Esophagus squamous epithelium (tissue), 5 donors: ENCODE measurements around the gene BBLN. TPM values are rescaled to one million over a fixed set of nuclear protein-coding genes. Genes with fewer than 3 reads are reported as not detected.

Experiments used
- DNase-seq: peaks from one replicate; lab custom pipeline; 2025; lab: John Stamatoyannopoulos, UW
- H3K27ac ChIP-seq, 4 donors: fragments of 200-600 bp; sonication (generic); one replicate each; pipeline ENCODE4 v1.5.1; 2016 to 2019; ENCODE audit warnings: mild to moderate bottlenecking in 1 of 4
- H3K27me3 ChIP-seq, 4 donors: fragments of 200-600 bp; sonication (generic); 1 replicate in 3 of 4; 2 replicates in 1 of 4; pipeline versions ENCODE4 v1.5.1 to v1.6.0; 2017 to 2021; ENCODE audit warnings: antibody characterized with exemption in 1 of 4
- H3K36me3 ChIP-seq, 3 donors: fragments of 200-600 bp; sonication (generic); one replicate each; pipeline ENCODE4 v1.5.1; 2016 to 2019
- H3K4me1 ChIP-seq, 3 donors: fragments of 200-600 bp; sonication (generic); one replicate each; pipeline ENCODE4 v1.5.1; 2017 to 2019
- H3K4me3 ChIP-seq, 4 donors: fragments of 200-600 bp; sonication (generic); 1 replicate in 3 of 4; 2 replicates in 1 of 4; pipeline ENCODE4 v1.5.1; 2016 to 2019; ENCODE audit warnings: mild to moderate bottlenecking in 2 of 4, moderate library complexity in 1 of 4
- H3K9me3 ChIP-seq, 3 donors: fragments of 200-600 bp; sonication (generic); one replicate each; pipeline ENCODE4 v1.5.1; 2016 to 2019
- CTCF ChIP-seq, 6 experiments: fragments of 450-650 bp in 4 of 6; fragments of 200-600 bp in 2 of 6; sonication (generic) in 2 of 6; IDR thresholded peaks; one replicate each; pipeline ENCODE4 v1.5.1; 2016 to 2019; ENCODE audit warnings: antibody characterized with exemption in 6 of 6, mild to moderate bottlenecking in 4 of 6, moderate library complexity in 4 of 6
- POLR2A ChIP-seq, 4 donors: fragments of 450-650 bp; IDR thresholded peaks; one replicate each; pipeline ENCODE4 v1.6.1; 2017; ENCODE audit warnings: antibody characterized with exemption in 4 of 4, mild to moderate bottlenecking in 4 of 4, moderate library complexity in 3 of 4
- WGBS, 2 donors: methylation state at CpG; one replicate each; pipeline ENCODE4 v1.1.5; 2018; 5-methylcytosine and 5-hydroxymethylcytosine counted together
- intact Hi-C: fragments of 100-400 bp; cut with DNase I; formaldehyde crosslinking; loops from one replicate; pipeline ENCODE4 v1.15.0; 2022
- total RNA-seq, 4 donors: library from RNA; depleted of rRNA; stranded (reverse); fragments of >200 nt; gene quantifications; one replicate each; pipeline ENCODE4 v1.1.0, GENCODE V29; 2016
- donor health status: DM: yes; HTN: yes; CAD: no.

The BBLN gene
- total RNA-seq, 4 donors from 2014 or later = 124 to 214 (median 162) TPM

GRCh38 chr9:128124873-128125579 lies 35.0 kb upstream of the BBLN start:
- Histone ChIP-seq H3K36me3 (peaks cover 9 to 48% (median 32%) of the 10 kb centered on the region in 3 donors), H3K4me3 (no peak overlapping the region), H3K27ac (no peak overlapping the region), H3K9me3 (no peaks in the 10 kb centered on the region), H3K27me3 (no peaks in the 10 kb centered on the region), H3K4me1 (peaks cover 25 to 47% (median 27%) of the 10 kb centered on the region in 3 donors)
- intact Hi-C loops = no loop called here
- 54 to 74% methylated on average over 3 to 7 of the region's 16 CpGs for WGBS, 2 donors
- TF ChIP-seq POLR2A (IDR thresholded peaks at IDR 0.05) = no peak
- TF ChIP-seq CTCF (IDR thresholded peaks at IDR 0.05) = peak; percentile 41 to 75 (median 54)
- no peak for DNase-seq

- H3K27me3 ChIP-seq = no peaks in the 10 kb centered on the region
- H3K27ac ChIP-seq = peak overlapping the region in 2 of 4 donors; percentile 33 to 39
- no peak for DNase-seq
- no peak for TF ChIP-seq POLR2A (IDR thresholded peaks at IDR 0.05)
- TF ChIP-seq CTCF (IDR thresholded peaks at IDR 0.05) = no peak
- H3K4me3 ChIP-seq = peak overlapping the region in 3 of 4 donors; percentile 82 to 99 (median 93)
- intact Hi-C loops = no loop called here
- no peaks in the 10 kb centered on the region for H3K9me3 ChIP-seq
- H3K4me1 ChIP-seq = peaks cover 25 to 47% (median 27%) of the 10 kb centered on the region in 3 donors
- H3K36me3 ChIP-seq = peaks cover 9 to 41% (median 32%) of the 10 kb centered on the region in 3 donors
- WGBS, 2 donors = 30 to 44% methylated on average over 6 to 9 of the region's 10 CpGs
Measured at GRCh38 chr9:128125580-128126354, 34.3 kb upstream of the BBLN start.

GRCh38 chr9:128127568-128127989 lies 32.5 kb upstream of the BBLN start, which contains the start of gene PTGES2:
PTGES2 (minus strand) TSS chr9:128127729; CDS start chr9:128127717, 12 bp downstream.
- Histone ChIP-seq H3K36me3 (peaks cover 4 to 22% (median 21%) of the 10 kb centered on the region in 3 donors), H3K27me3 (peaks cover 0 to 8% (median 0%) of the 10 kb centered on the region in 4 donors), H3K9me3 (no peaks in the 10 kb centered on the region), H3K27ac (peak within 1 kb of the TSS; percentile 88 to 99 (median 97)), H3K4me1 (peaks cover 25 to 47% (median 27%) of the 10 kb centered on the region in 3 donors), H3K4me3 (peak within 1 kb of the TSS; percentile 82 to 99 (median 92))
- TF ChIP-seq POLR2A (IDR thresholded peaks at IDR 0.05) (peak in 1 of 4 donors; percentile 44), CTCF (IDR thresholded peaks at IDR 0.05) (no peak)
- no CpG with 5 or more reads among the region's 56 CpGs for WGBS, 2 donors
- intact Hi-C loops = no loop called here
- no peak for DNase-seq

GRCh38 chr9:128127990-128128835 lies 31.9 kb upstream of the BBLN start:
- 0% methylated on average over 6 of the region's 82 CpGs; no CpG with 5 or more reads in 1 of the 2 donors for WGBS, 2 donors
- TF ChIP-seq CTCF (IDR thresholded peaks at IDR 0.05) (peak in 1 of 6 experiments; percentile 7), POLR2A (IDR thresholded peaks at IDR 0.05) (peak in 1 of 4 donors; percentile 60)

More at GRCh38 chr9:128127990-128128835, 31.9 kb upstream of the BBLN start:
- DNase-seq = peak; percentile 42
- peak overlapping the region; percentile 82 to 99 (median 92) for H3K4me3 ChIP-seq
- H3K27me3 ChIP-seq = peaks cover 0 to 8% (median 0%) of the 10 kb centered on the region in 4 donors
- peak overlapping the region; percentile 88 to 99 (median 97) for H3K27ac ChIP-seq
- H3K9me3 ChIP-seq = no peaks in the 10 kb centered on the region
- H3K4me1 ChIP-seq = peaks cover 25 to 47% (median 27%) of the 10 kb centered on the region in 3 donors
- H3K36me3 ChIP-seq = peaks cover 0 to 16% (median 16%) of the 10 kb centered on the region in 3 donors
- intact Hi-C loops = no loop called here
